ENCODE measurements around the gene HTD2. TPM values are rescaled to one million over a fixed set of nuclear protein-coding genes. Genes with fewer than 3 reads are reported as not detected.

Gene HTD2
- total and polyA plus RNA-seq, 2 donors (not counting 1 experiment from before 2014, with no cell fraction given): 4.2 to 8.8 TPM

- Histone ChIP-seq H4K20me1 (ENCODE audit: control insufficient read depth, insufficient read depth, low read length, poor library complexity, severe bottlenecking) (peaks cover 8% of the 10 kb centered on the region), H3K9me3 (ENCODE audit: control extremely low read depth in 1 of 3, control insufficient read depth in 2 of 3, insufficient read depth in 1 of 3, low read length in 2 of 3) (peaks cover 0 to 11% (median 0%) of the 10 kb centered on the region in 3 donors), H2AFZ (ENCODE audit: insufficient read depth, low read depth, low read length, poor library complexity, severe bottlenecking) (peak overlapping the region; percentile 72), H3K27me3 (replicated peaks in 1 of 4; ENCODE audit: control extremely low read depth in 1 of 4, control insufficient read depth in 3 of 4, insufficient read depth in 4 of 4, low read length in 3 of 4) (no peaks in the 10 kb centered on the region), H3K4me3 (ENCODE audit: control extremely low read depth in 1 of 5, extremely low read depth in 1 of 5, insufficient read depth in 1 of 5, low read depth in 2 of 5, low read length in 4 of 5) (peak overlapping the region; percentile 72 to 90 (median 87)), H3K36me3 (replicated peaks in 1 of 2; ENCODE audit: control extremely low read depth in 1 of 2, control insufficient read depth in 1 of 2, extremely low read depth in 1 of 2, insufficient read depth in 2 of 2, low read length in 1 of 2) (peaks cover 1 to 2% of the 10 kb centered on the region in 2 experiments), H3K4me2 (replicated peaks; ENCODE audit: low read depth, low read length, poor library complexity, severe bottlenecking) (peak overlapping the region; percentile 98), H3K27ac (ENCODE audit: low read length in 2 of 2) (peak overlapping the region; percentile 9 to 75), H3K9ac (ENCODE audit: low read length) (peak overlapping the region; percentile 80), H3K4me1 (ENCODE audit: control insufficient read depth in 2 of 2, insufficient read depth in 2 of 2, low read length in 2 of 2) (peaks cover 45 to 54% of the 10 kb centered on the region in 2 donors), H3K79me2 (ENCODE audit: control insufficient read depth, insufficient read depth, low read length) (peaks cover 78% of the 10 kb centered on the region)
- Mint-ChIP-seq H3K27me3 (no peaks in the 10 kb centered on the region), H3K27ac (peak overlapping the region; percentile 100), H3K9me3 (ENCODE audit: insufficient read depth) (no peaks in the 10 kb centered on the region), H3K4me3 (peak overlapping the region; percentile 100), H3K4me1 (peaks cover 57% of the 10 kb centered on the region)
- intact Hi-C loops (cut with micrococcal nuclease): no loop called here
- ChIA-PET POLR2A (interaction anchor here (0.9 to 11.4 kb wide), 7 partner anchors 11 to 86 kb away, joined by 3 to 182 read pairs (median 4); no protein-coding TSS in a partner anchor), CTCF (interaction anchor here (0.8 to 10.2 kb wide), 25 partner anchors 9 to 158 kb away, joined by 3 to 349 read pairs (median 6); partner anchors contain the start of genes HTD2, KCTD6 and RPP14)
- no peak for TF ChIP-seq EZH2 (IDR thresholded peaks at IDR 0.05; ENCODE audit: borderline replicate concordance, insufficient read depth, low read depth, low read length, poor library complexity, severe bottlenecking)
- WGBS (ENCODE audit: insufficient coverage): no CpG with 5 or more reads among the region's 4 CpGs
- DNase-seq: no peak
- no peak for ATAC-seq (ENCODE audit: low read depth)
These were observed 27.6 kb downstream of the HTD2 start for GRCh38 chr3:58334013-58334321.

GRCh38 chr3:58334506-58334884 lies 28.2 kb downstream of the HTD2 start:
- H3K79me2 ChIP-seq (ENCODE audit: control insufficient read depth, insufficient read depth, low read length): peaks cover 84% of the 10 kb centered on the region
- Mint-ChIP-seq H3K9me3 (ENCODE audit: insufficient read depth) (no peaks in the 10 kb centered on the region), H3K4me1 (peaks cover 63% of the 10 kb centered on the region), H3K27me3 (no peaks in the 10 kb centered on the region), H3K4me3 (peak overlapping the region; percentile 100), H3K27ac (peak overlapping the region; percentile 100)
- H3K27me3 ChIP-seq (replicated peaks in 1 of 4; ENCODE audit: control extremely low read depth in 1 of 4, control insufficient read depth in 3 of 4, insufficient read depth in 4 of 4, low read length in 3 of 4): no peaks in the 10 kb centered on the region
- H4K20me1 ChIP-seq (ENCODE audit: control insufficient read depth, insufficient read depth, low read length, poor library complexity, severe bottlenecking): peaks cover 8% of the 10 kb centered on the region
- ChIA-PET POLR2A (interaction anchor here (0.9 to 11.4 kb wide), 7 partner anchors 11 to 157 kb away, joined by 3 to 182 read pairs (median 7); partner anchors contain the start of gene KCTD6), CTCF (interaction anchor here (0.8 to 10.2 kb wide), 26 partner anchors 10 to 158 kb away, joined by 3 to 349 read pairs (median 6); partner anchors contain the start of genes HTD2, KCTD6 and RPP14)
- H2AFZ ChIP-seq (ENCODE audit: insufficient read depth, low read depth, low read length, poor library complexity, severe bottlenecking): no peak overlapping the region
- peak overlapping the region; percentile 72 to 90 (median 87) for H3K4me3 ChIP-seq (ENCODE audit: control extremely low read depth in 1 of 5, extremely low read depth in 1 of 5, insufficient read depth in 1 of 5, low read depth in 2 of 5, low read length in 4 of 5)
- H3K4me1 ChIP-seq (ENCODE audit: control insufficient read depth in 2 of 2, insufficient read depth in 2 of 2, low read length in 2 of 2): peaks cover 50 to 60% of the 10 kb centered on the region in 2 donors
- ATAC-seq (ENCODE audit: low read depth): no peak
- H3K4me2 ChIP-seq (replicated peaks; ENCODE audit: low read depth, low read length, poor library complexity, severe bottlenecking): peak overlapping the region; percentile 98
- TF ChIP-seq CTCF (IDR thresholded peaks at IDR 0.05) (no peak), EZH2 (IDR thresholded peaks at IDR 0.05; ENCODE audit: borderline replicate concordance, insufficient read depth, low read depth, low read length, poor library complexity, severe bottlenecking) (no peak)
- no peak for DNase-seq
- H3K27ac ChIP-seq (ENCODE audit: low read length in 2 of 2): peak overlapping the region; percentile 9 to 75
- H3K9me3 ChIP-seq (ENCODE audit: control extremely low read depth in 1 of 3, control insufficient read depth in 2 of 3, insufficient read depth in 1 of 3, low read length in 2 of 3): peaks cover 0 to 11% (median 0%) of the 10 kb centered on the region in 3 donors
- H3K36me3 ChIP-seq (replicated peaks in 1 of 2; ENCODE audit: control extremely low read depth in 1 of 2, control insufficient read depth in 1 of 2, extremely low read depth in 1 of 2, insufficient read depth in 2 of 2, low read length in 1 of 2): peaks cover 2% of the 10 kb centered on the region in 2 experiments
- intact Hi-C loops (cut with micrococcal nuclease): no loop called here
- no CpG with 5 or more reads among the region's 1 CpG for WGBS (ENCODE audit: insufficient coverage)
- peak overlapping the region; percentile 80 for H3K9ac ChIP-seq (ENCODE audit: low read length)

All from B cell (primary cell).